22Rv1 (cell line): ENCODE data around the gene TTC31.

Source experiments
- ZFX ChIP-seq: fragments of 450-650 bp; IDR thresholded peaks from 2 replicates; pipeline ENCODE4 v1.6.1; 2017; ENCODE audit warnings: antibody characterized with exemption, borderline replicate concordance
- TF ChIP-seq, protein P1 (sequence below): fragments of 450-650 bp; IDR thresholded peaks from 2 replicates; pipeline ENCODE4 v1.5.1; 2017; ENCODE audit warnings: mild to moderate bottlenecking

DNA sequence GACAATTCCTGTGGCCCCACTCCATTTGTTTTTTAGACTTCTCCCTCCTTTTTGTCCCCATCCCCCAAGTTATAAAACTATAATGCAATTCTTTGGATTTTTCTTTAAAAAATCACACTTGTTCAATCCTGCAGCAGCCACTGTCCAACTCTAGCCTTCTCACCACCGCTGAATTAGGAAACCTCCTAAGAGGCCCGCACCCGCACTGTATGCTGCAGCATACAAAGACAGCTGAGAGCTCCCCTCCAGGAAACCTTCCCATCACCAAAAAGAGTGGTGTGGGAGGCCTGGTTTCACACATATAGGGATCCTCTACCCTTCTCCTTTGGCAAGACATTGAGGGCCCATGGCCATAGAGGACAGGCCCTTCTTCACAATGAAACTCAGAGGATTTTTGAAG lies 21.7 kb downstream of the TTC31 start:
- TF ChIP-seq, protein P1, sequence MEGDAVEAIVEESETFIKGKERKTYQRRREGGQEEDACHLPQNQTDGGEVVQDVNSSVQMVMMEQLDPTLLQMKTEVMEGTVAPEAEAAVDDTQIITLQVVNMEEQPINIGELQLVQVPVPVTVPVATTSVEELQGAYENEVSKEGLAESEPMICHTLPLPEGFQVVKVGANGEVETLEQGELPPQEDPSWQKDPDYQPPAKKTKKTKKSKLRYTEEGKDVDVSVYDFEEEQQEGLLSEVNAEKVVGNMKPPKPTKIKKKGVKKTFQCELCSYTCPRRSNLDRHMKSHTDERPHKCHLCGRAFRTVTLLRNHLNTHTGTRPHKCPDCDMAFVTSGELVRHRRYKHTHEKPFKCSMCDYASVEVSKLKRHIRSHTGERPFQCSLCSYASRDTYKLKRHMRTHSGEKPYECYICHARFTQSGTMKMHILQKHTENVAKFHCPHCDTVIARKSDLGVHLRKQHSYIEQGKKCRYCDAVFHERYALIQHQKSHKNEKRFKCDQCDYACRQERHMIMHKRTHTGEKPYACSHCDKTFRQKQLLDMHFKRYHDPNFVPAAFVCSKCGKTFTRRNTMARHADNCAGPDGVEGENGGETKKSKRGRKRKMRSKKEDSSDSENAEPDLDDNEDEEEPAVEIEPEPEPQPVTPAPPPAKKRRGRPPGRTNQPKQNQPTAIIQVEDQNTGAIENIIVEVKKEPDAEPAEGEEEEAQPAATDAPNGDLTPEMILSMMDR, result no peak
- TF ChIP-seq ZFX, result no peak
